GM12878 (cell line): ENCODE measurements around the gene C5orf46.

Source experiments
- CHD1 ChIP-seq: IDR thresholded peaks from 2 replicates; pipeline ENCODE4 v1.6.1; 2012; ENCODE audit warnings: low read depth, low read length, improper control_type of control experiment
- MYC ChIP-seq: IDR thresholded peaks from 2 replicates; pipeline ENCODE4 v1.6.1; 2011; ENCODE audit warnings: mild to moderate bottlenecking, low read length, moderate library complexity, inconsistent platforms; ENCODE audit not compliant: insufficient read depth, insufficient replicate concordance, insufficient read length, severe bottlenecking
- SIN3A ChIP-seq: IDR thresholded peaks from 2 replicates; pipeline ENCODE4 v1.6.1; 2012; ENCODE audit warnings: low read depth, low read length, improper control_type of control experiment
- ZNF274 ChIP-seq: IDR thresholded peaks from one replicate; pipeline ENCODE4 v1.8.0; 2011; ENCODE audit not compliant: insufficient read length, insufficient read depth
- TF ChIP-seq, protein P1 (sequence below), 3 experiments: IDR thresholded peaks in 2 of 3; conservative IDR thresholded peaks in 1 of 3; 2 replicates each; pipeline ENCODE4 v1.5.1; 2011; ENCODE audit warnings: low read depth in 3 of 3, low read length in 3 of 3, mild to moderate bottlenecking in 3 of 3, control low read depth in 2 of 3, moderate library complexity in 2 of 3, inconsistent platforms in 1 of 3, mixed read lengths in 1 of 3; ENCODE audit not compliant: control insufficient read depth in 2 of 3, insufficient read depth in 1 of 3; ENCODE audit errors: extremely low read depth in 1 of 3

GRCh38 chr5:147858565-147858964, 47.8 kb downstream of the C5orf46 start:
- TF ChIP-seq ZNF274 (no peak), SIN3A (no peak), MYC (no peak), CHD1 (no peak)
- TF ChIP-seq, protein P1, sequence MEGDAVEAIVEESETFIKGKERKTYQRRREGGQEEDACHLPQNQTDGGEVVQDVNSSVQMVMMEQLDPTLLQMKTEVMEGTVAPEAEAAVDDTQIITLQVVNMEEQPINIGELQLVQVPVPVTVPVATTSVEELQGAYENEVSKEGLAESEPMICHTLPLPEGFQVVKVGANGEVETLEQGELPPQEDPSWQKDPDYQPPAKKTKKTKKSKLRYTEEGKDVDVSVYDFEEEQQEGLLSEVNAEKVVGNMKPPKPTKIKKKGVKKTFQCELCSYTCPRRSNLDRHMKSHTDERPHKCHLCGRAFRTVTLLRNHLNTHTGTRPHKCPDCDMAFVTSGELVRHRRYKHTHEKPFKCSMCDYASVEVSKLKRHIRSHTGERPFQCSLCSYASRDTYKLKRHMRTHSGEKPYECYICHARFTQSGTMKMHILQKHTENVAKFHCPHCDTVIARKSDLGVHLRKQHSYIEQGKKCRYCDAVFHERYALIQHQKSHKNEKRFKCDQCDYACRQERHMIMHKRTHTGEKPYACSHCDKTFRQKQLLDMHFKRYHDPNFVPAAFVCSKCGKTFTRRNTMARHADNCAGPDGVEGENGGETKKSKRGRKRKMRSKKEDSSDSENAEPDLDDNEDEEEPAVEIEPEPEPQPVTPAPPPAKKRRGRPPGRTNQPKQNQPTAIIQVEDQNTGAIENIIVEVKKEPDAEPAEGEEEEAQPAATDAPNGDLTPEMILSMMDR (IDR thresholded peaks at IDR 0.05 in 2 of 3, conservative IDR thresholded peaks at IDR 0.05 in 1 of 3; ENCODE audit: control insufficient read depth in 2 of 3, extremely low read depth in 1 of 3, insufficient read depth in 1 of 3, low read depth in 3 of 3, low read length in 3 of 3): no peak
